Measurements from ENCODE around the gene SERTAD3.

- TF ChIP-seq TBP (IDR thresholded peaks at IDR 0.05; ENCODE audit: low read depth, low read length) (no peak), TAF1 (IDR thresholded peaks at IDR 0.05; ENCODE audit: low read depth, low read length) (no peak), POLR2AphosphoS5 (IDR thresholded peaks at IDR 0.05; ENCODE audit: low read depth, low read length) (no peak), YY1 (IDR thresholded peaks at IDR 0.05; ENCODE audit: low read depth, low read length) (no peak), GABPA (IDR thresholded peaks at IDR 0.05; ENCODE audit: borderline replicate concordance, insufficient read depth, low read length) (no peak)
These were observed 21.2 kb downstream of the SERTAD3 start for GRCh38 chr19:40422748-40423566.
